Smooth muscle cell (in vitro differentiated cells): Measurements from ENCODE around the gene FBLN2. TPM values are rescaled to one million over a fixed set of nuclear protein-coding genes. Genes with fewer than 3 reads are reported as not detected.
A peak's percentile ranks its signal among the peaks of the same experiment; 100 is the strongest.

Experiments
- DNase-seq: peaks from one replicate; lab custom pipeline; 2025; ENCODE audit not compliant: unreplicated experiment; lab: John Stamatoyannopoulos, UW
- H2AFZ ChIP-seq: fragments of 200-600 bp; sonication (generic); 2 replicates; pipeline ENCODE4 v1.6.0; 2016; ENCODE audit warnings: antibody characterized with exemption, low read depth, mild to moderate bottlenecking
- H3F3A ChIP-seq: fragments of 200-600 bp; sonication (generic); 2 replicates; pipeline ENCODE4 v1.6.0; 2017; ENCODE audit warnings: antibody characterized with exemption, low read depth
- H3K27ac ChIP-seq: fragments of 200-600 bp; sonication (generic); 2 replicates; pipeline ENCODE4 v1.5.1; 2016; ENCODE audit warnings: low read depth, mild to moderate bottlenecking
- H3K27me3 ChIP-seq: fragments of 200-600 bp; sonication (generic); 2 replicates; pipeline ENCODE4 v1.6.1; 2016; ENCODE audit warnings: low read depth, mild to moderate bottlenecking
- H3K36me3 ChIP-seq: fragments of 200-600 bp; sonication (generic); 2 replicates; pipeline ENCODE4 v1.5.1; 2016; ENCODE audit warnings: low read depth
- H3K4me1 ChIP-seq: fragments of 200-600 bp; sonication (generic); 2 replicates; pipeline ENCODE4 v1.5.1; 2016; ENCODE audit warnings: low read depth
- H3K4me2 ChIP-seq: fragments of 200-600 bp; sonication (generic); 2 replicates; pipeline ENCODE4 v1.6.0; 2016; ENCODE audit warnings: mild to moderate bottlenecking
- H3K4me3 ChIP-seq: fragments of 200-600 bp; sonication (generic); 2 replicates; pipeline ENCODE4 v1.5.1; 2016; ENCODE audit warnings: mild to moderate bottlenecking
- H3K79me2 ChIP-seq: fragments of 200-600 bp; sonication (generic); 2 replicates; pipeline ENCODE4 v1.6.0; 2016; ENCODE audit warnings: low read depth, mild to moderate bottlenecking
- H3K9ac ChIP-seq: fragments of 200-600 bp; sonication (generic); 2 replicates; pipeline ENCODE4 v1.6.0; 2016; ENCODE audit warnings: low read depth
- H3K9me3 ChIP-seq: fragments of 200-600 bp; sonication (generic); replicated peaks from 2 replicates; pipeline ENCODE4 v1.5.1; 2016; ENCODE audit warnings: low read depth
- H4K20me1 ChIP-seq: fragments of 200-600 bp; sonication (generic); 2 replicates; pipeline ENCODE4 v1.6.0; 2016; ENCODE audit warnings: low read depth
- CTCF ChIP-seq: fragments of 200-600 bp; sonication (generic); IDR thresholded peaks from 2 replicates; pipeline ENCODE4 v1.5.1; 2017; ENCODE audit warnings: borderline replicate concordance, mild to moderate bottlenecking, antibody characterized with exemption; ENCODE audit not compliant: insufficient read depth, poor library complexity, severe bottlenecking
- WGBS: methylation state at CpG from one replicate; pipeline ENCODE4 v1.1.7; 2016; ENCODE audit warnings: low lambda C conversion rate; 5-methylcytosine and 5-hydroxymethylcytosine counted together
- polyA plus RNA-seq: library from polyadenylated mRNA; unstranded; fragments of >200 nt; fragmentation: Nextera tagmentation; extraction: Ambion mirVana; gene quantifications from 2 replicates; pipeline ENCODE4 v1.2.1, GENCODE V29; 2016
- total RNA-seq: library from RNA; depleted of rRNA; stranded (reverse); fragments of >200 nt; gene quantifications from 2 replicates; pipeline ENCODE4 v1.2.3, GENCODE V29; 2014

Gene FBLN2
- total and polyA plus RNA-seq, 2 experiments from 2014 or later: 159 to 390 TPM

DNA sequence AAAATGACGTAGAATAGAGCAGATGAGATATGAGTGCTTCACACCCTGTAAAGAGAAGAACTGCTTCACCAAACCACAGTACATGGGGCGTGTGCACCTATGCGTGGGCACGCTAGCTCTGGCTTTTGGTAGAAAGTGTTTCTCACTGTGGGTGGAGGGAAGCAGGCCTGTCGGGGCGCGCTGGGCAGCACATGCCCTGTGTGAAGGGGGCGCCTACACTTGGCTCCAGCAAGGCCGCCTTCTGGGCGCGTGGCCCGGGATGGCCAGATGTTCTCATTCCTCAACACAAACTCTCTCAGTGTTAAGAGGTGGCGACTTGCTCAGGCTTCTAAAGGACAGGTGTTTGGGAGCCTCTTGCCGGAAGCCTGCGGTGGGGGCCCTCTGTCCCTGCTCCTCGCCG lies 90.0 kb downstream of the FBLN2 start:
- Histone ChIP-seq H3K27me3 (no peaks in the 10 kb centered on the region), H3K4me2 (no peak overlapping the region), H3F3A (no peaks in the 10 kb centered on the region), H3K4me1 (no peaks in the 10 kb centered on the region), H3K27ac (no peak overlapping the region), H3K36me3 (no peaks in the 10 kb centered on the region), H3K9me3 (no peaks in the 10 kb centered on the region), H2AFZ (no peak overlapping the region), H3K9ac (no peak overlapping the region), H3K4me3 (no peak overlapping the region), H3K79me2 (no peaks in the 10 kb centered on the region), H4K20me1 (no peaks in the 10 kb centered on the region)
- WGBS: 89% methylated on average over 17 of the region's 17 CpGs
- TF ChIP-seq CTCF: no peak
- no peak for DNase-seq

DNA sequence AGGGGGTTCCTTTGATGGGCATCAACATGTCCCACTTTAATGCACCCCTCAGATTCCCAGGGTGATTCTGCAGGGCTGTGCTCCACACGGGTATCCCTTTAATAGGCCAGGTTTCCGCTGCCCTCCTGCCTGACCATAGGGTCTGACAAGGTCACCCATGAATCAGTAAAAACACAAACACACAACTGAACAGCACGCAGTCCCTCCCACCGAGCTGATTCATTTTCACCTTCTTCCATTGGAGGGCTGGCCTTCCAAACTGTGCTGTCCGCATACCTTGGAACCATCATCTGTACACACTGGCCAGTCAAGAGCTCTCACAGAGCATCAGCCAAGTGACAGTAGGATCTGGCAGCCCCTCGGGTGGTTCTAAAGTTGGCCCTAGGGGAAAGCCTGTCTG lies 93.7 kb downstream of the FBLN2 start:
- DNase-seq: no peak

DNA sequence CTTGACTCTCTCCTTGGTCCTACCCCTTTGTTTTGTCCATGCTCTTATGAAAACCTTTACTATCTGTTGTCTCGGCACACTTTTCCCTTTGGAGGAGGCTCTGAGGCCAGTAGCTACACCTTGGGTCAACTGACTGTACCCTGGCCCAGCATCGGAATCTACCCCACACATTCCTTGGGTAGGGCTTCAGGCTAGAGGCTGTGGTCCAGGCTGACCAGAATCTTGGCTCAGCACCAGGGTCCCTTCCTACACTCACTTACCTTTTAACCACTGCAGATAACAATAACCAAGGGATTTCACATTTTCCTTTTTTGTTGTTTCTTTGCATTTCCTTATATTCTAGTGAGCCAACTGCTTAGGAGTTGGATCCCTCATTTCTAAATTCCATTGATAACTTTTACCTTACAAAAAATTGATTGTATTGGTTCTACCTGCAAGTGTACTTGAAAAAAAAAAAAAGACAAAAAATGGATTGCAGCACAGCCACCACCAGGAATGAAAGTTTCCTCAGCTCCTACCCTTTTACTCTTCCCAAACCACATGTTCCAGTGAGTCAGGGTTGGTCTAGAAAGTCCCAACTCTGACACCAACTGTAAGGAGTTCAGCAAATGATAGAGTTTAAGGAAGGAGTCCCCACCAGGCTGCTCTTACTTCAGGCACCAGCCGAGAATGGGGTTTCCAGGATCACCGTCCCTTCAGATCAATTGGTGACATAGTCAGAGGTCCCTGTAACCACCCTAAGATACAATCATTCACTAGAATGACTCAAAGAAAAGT lies 95.6 kb downstream of the FBLN2 start:
- WGBS: 78% methylated on average over 4 of the region's 4 CpGs
- TF ChIP-seq CTCF: no peak
- no peaks in the 10 kb centered on the region for H4K20me1 ChIP-seq

More for the DNA sequence above, 93.7 kb downstream of the FBLN2 start:
- Histone ChIP-seq H3K36me3 (no peaks in the 10 kb centered on the region), H4K20me1 (no peaks in the 10 kb centered on the region), H3K4me2 (no peak overlapping the region), H3K9ac (no peak overlapping the region), H3K4me1 (peaks cover 5% of the 10 kb centered on the region), H3K4me3 (no peak overlapping the region), H3K79me2 (no peaks in the 10 kb centered on the region), H2AFZ (no peak overlapping the region), H3K9me3 (no peaks in the 10 kb centered on the region), H3F3A (no peaks in the 10 kb centered on the region), H3K27me3 (no peaks in the 10 kb centered on the region), H3K27ac (no peak overlapping the region)
- TF ChIP-seq CTCF: no peak
- WGBS: 89% methylated on average over 6 of the region's 6 CpGs

More for the DNA sequence above, 95.6 kb downstream of the FBLN2 start:
- no peak overlapping the region for H3K9ac ChIP-seq
- H2AFZ ChIP-seq: no peak overlapping the region
- H3K27me3 ChIP-seq: no peaks in the 10 kb centered on the region
- H3K4me3 ChIP-seq: no peak overlapping the region
- H3F3A ChIP-seq: no peaks in the 10 kb centered on the region
- no peaks in the 10 kb centered on the region for H3K9me3 ChIP-seq
- H3K36me3 ChIP-seq: no peaks in the 10 kb centered on the region
- peak overlapping the region; percentile 57 for H3K4me2 ChIP-seq
- H3K27ac ChIP-seq: peak overlapping the region; percentile 17
- H3K79me2 ChIP-seq: no peaks in the 10 kb centered on the region
- DNase-seq: no peak
- H3K4me1 ChIP-seq: peaks cover 11% of the 10 kb centered on the region
